ENCODE data around the gene PDE4D.

GRCh38 chr5:59588922-59589321, 304.6 kb downstream of the PDE4D start:
- TF ChIP-seq CTCF (IDR thresholded peaks at IDR 0.05) (no peak), POLR2AphosphoS5 (IDR thresholded peaks at IDR 0.05) (no peak), POLR2A (IDR thresholded peaks at IDR 0.05) (no peak)
